Choroid plexus epithelial cell (primary cell): ENCODE measurements around the gene RBFOX1.

ENCODE experiments used
- DNase-seq: peaks from one replicate; pipeline ENCODE4 v3.0.0-alpha.2; 2010; ENCODE audit warnings: low read depth
- H3K4me3 ChIP-seq: 2 replicates; pipeline ENCODE4 v1.5.1; 2011; ENCODE audit warnings: low read depth, mild to moderate bottlenecking, control low read depth, low read length, moderate library complexity
- CTCF ChIP-seq: conservative IDR thresholded peaks from 2 replicates; pipeline ENCODE4 v1.5.1; 2011; ENCODE audit warnings: low read depth, mild to moderate bottlenecking, control low read depth, inconsistent platforms, low read length, moderate library complexity

RBFOX1 gene

GRCh38 chr16:7378024-7378695 lies 45.5 kb downstream of the RBFOX1 start:
- H3K4me3 ChIP-seq: no peak overlapping the region
- TF ChIP-seq CTCF: no peak
- DNase-seq: no peak

- H3K4me3 ChIP-seq: no peak overlapping the region
- no peak for DNase-seq
- no peak for TF ChIP-seq CTCF
Measured at GRCh38 chr16:7380441-7380840, 47.8 kb downstream of the RBFOX1 start.

- no peak for TF ChIP-seq CTCF
- no peak for DNase-seq
- no peak overlapping the region for H3K4me3 ChIP-seq
Measured at GRCh38 chr16:7380911-7381310, 48.3 kb downstream of the RBFOX1 start.

- DNase-seq: no peak
- no peak for TF ChIP-seq CTCF
Measured at GRCh38 chr16:7381671-7382070, 49.0 kb downstream of the RBFOX1 start.

GRCh38 chr16:7382521-7382920 lies 49.9 kb downstream of the RBFOX1 start:
- no peak for TF ChIP-seq CTCF
- no peak overlapping the region for H3K4me3 ChIP-seq
- DNase-seq: no peak

More at GRCh38 chr16:7381671-7382070, 49.0 kb downstream of the RBFOX1 start:
- no peak overlapping the region for H3K4me3 ChIP-seq

GRCh38 chr16:7390974-7391373 lies 58.3 kb downstream of the RBFOX1 start:
- no peak for TF ChIP-seq CTCF
- no peak for DNase-seq
- no peak overlapping the region for H3K4me3 ChIP-seq

- H3K4me3 ChIP-seq: no peak overlapping the region
- DNase-seq: no peak
- TF ChIP-seq CTCF: no peak
Measured at GRCh38 chr16:7391694-7392093, 59.0 kb downstream of the RBFOX1 start.
